ENCODE results near the gene GCAT.
A peak's percentile ranks its signal among the peaks of the same experiment; 100 is the strongest.

Gene GCAT

GRCh38 chr22:37771081-37771480 is 36.7 kb upstream of the GCAT start:
- no peak overlapping the region for H3K4me3 ChIP-seq (ENCODE audit: low read length)
- peaks cover 7% of the 10 kb centered on the region for H3K36me3 ChIP-seq (ENCODE audit: control insufficient read depth, insufficient read depth, low read length)
- no peaks in the 10 kb centered on the region for H3K4me1 ChIP-seq (ENCODE audit: control insufficient read depth, insufficient read depth, low read length)
- no peak overlapping the region for H3K9ac ChIP-seq (ENCODE audit: low read length)
- no peaks in the 10 kb centered on the region for H3K27me3 ChIP-seq (ENCODE audit: control insufficient read depth, insufficient read depth, low read length)
- H3K9me3 ChIP-seq (ENCODE audit: control insufficient read depth, low read length): no peaks in the 10 kb centered on the region

DNA sequence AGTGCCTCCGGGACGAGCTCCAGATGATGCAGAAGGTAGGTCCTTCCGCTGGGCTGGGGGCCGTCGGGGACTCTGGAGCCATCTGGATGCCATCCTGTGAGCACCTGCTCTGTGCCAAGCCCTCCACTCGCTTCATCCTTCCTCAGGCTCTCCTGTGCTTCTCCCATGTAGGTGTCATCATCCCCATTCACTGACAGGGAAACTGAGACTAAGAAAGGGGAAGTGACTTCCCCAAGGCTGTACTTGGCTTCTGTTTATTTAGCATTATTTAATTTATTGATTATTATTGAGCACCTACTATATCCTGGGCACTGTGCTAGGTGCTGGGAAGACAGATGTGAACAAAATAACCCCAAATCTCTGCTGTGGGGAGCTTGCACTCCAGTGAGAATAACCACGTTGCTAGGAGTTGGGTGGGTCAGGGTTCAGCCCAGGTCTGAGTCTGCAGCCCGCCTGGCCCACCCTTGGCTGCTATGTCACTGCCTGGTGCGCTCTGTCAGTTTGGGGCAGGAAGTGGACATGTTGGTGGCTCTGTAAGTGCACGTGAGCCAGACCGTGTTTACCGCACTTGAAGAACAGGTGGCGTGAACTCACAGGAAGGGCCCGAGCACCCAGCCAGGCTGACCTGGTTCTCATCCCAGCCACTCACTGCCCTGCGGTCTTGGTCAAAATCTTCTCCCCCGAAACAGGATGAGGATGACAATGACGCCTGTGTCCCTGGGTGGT is 35.9 kb upstream of the GCAT start:
- Histone ChIP-seq H3K4me3 (ENCODE audit: low read length) (no peak overlapping the region), H3K36me3 (ENCODE audit: control insufficient read depth, insufficient read depth, low read length) (peaks cover 4% of the 10 kb centered on the region), H3K4me1 (ENCODE audit: control insufficient read depth, insufficient read depth, low read length) (peaks cover 5% of the 10 kb centered on the region), H3K27me3 (ENCODE audit: control insufficient read depth, insufficient read depth, low read length) (no peaks in the 10 kb centered on the region), H3K9ac (ENCODE audit: low read length) (no peak overlapping the region), H3K9me3 (ENCODE audit: control insufficient read depth, low read length) (no peaks in the 10 kb centered on the region)

- Histone ChIP-seq H3K27me3 (ENCODE audit: control insufficient read depth, insufficient read depth, low read length) (no peaks in the 10 kb centered on the region), H3K4me1 (ENCODE audit: control insufficient read depth, insufficient read depth, low read length) (peaks cover 13% of the 10 kb centered on the region), H3K9me3 (ENCODE audit: control insufficient read depth, low read length) (no peaks in the 10 kb centered on the region), H3K9ac (ENCODE audit: low read length) (no peak overlapping the region), H3K4me3 (ENCODE audit: low read length) (no peak overlapping the region), H3K36me3 (ENCODE audit: control insufficient read depth, insufficient read depth, low read length) (peaks cover 4% of the 10 kb centered on the region)
Measured at GRCh38 chr22:37774728-37775127, 33.0 kb upstream of the GCAT start.

GRCh38 chr22:37775785-37776638 is 31.7 kb upstream of the GCAT start:
- Histone ChIP-seq H3K27me3 (ENCODE audit: control insufficient read depth, insufficient read depth, low read length) (no peaks in the 10 kb centered on the region), H3K9ac (ENCODE audit: low read length) (no peak overlapping the region), H3K4me3 (ENCODE audit: low read length) (no peak overlapping the region), H3K36me3 (ENCODE audit: control insufficient read depth, insufficient read depth, low read length) (peaks cover 4% of the 10 kb centered on the region), H3K4me1 (ENCODE audit: control insufficient read depth, insufficient read depth, low read length) (peaks cover 13% of the 10 kb centered on the region), H3K9me3 (ENCODE audit: control insufficient read depth, low read length) (no peaks in the 10 kb centered on the region)

- Histone ChIP-seq H3K9ac (ENCODE audit: low read length) (no peak overlapping the region), H3K36me3 (ENCODE audit: control insufficient read depth, insufficient read depth, low read length) (peaks cover 4% of the 10 kb centered on the region), H3K4me3 (ENCODE audit: low read length) (no peak overlapping the region), H3K4me1 (ENCODE audit: control insufficient read depth, insufficient read depth, low read length) (peaks cover 13% of the 10 kb centered on the region), H3K27me3 (ENCODE audit: control insufficient read depth, insufficient read depth, low read length) (no peaks in the 10 kb centered on the region), H3K9me3 (ENCODE audit: control insufficient read depth, low read length) (no peaks in the 10 kb centered on the region)
Measured at GRCh38 chr22:37776639-37777005, 31.1 kb upstream of the GCAT start.

GRCh38 chr22:37777122-37777687 is 30.5 kb upstream of the GCAT start:
- no peak overlapping the region for H3K9ac ChIP-seq (ENCODE audit: low read length)
- peaks cover 4% of the 10 kb centered on the region for H3K36me3 ChIP-seq (ENCODE audit: control insufficient read depth, insufficient read depth, low read length)
- no peaks in the 10 kb centered on the region for H3K9me3 ChIP-seq (ENCODE audit: control insufficient read depth, low read length)
- H3K27me3 ChIP-seq (ENCODE audit: control insufficient read depth, insufficient read depth, low read length): no peaks in the 10 kb centered on the region
- H3K4me1 ChIP-seq (ENCODE audit: control insufficient read depth, insufficient read depth, low read length): peaks cover 13% of the 10 kb centered on the region
- H3K4me3 ChIP-seq (ENCODE audit: low read length): no peak overlapping the region

GRCh38 chr22:37778370-37779009 is 29.2 kb upstream of the GCAT start:
- no peaks in the 10 kb centered on the region for H3K9me3 ChIP-seq (ENCODE audit: control insufficient read depth, low read length)

DNA sequence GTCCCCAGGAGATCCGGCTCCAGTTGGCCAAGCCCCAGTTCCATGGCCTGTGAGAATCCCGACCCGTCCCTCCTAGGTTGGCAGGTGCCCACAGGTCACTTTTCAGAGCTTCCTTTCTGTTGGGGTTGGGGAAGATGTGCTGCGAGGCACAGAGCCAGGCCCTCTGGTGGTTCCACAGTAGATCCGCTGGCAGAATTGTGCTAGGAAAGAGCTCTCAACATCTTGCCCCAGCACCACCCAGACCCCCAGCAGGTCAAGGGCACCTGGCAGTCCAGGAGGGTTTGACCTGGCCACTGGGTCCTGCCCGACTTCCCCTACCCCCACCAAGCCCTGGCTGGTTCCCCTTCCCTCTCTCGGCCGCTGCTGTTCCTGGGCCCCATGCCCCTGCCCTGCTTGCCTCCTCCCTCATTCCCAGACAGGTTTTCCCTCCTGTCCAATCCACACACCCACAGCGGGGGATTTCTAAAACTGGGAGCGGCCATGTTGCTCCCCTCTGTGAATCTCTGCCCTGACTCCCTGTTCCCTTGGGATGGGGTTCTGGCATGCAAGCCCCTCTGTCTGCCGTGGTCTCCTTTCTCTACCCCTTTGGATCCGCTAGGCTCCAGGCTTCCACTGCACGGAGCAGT is 26.2 kb upstream of the GCAT start:
- Histone ChIP-seq H3K27me3 (ENCODE audit: control insufficient read depth, insufficient read depth, low read length) (no peaks in the 10 kb centered on the region), H3K9me3 (ENCODE audit: control insufficient read depth, low read length) (no peaks in the 10 kb centered on the region), H3K9ac (ENCODE audit: low read length) (no peak overlapping the region), H3K4me3 (ENCODE audit: low read length) (no peak overlapping the region), H3K36me3 (ENCODE audit: control insufficient read depth, insufficient read depth, low read length) (no peaks in the 10 kb centered on the region), H3K4me1 (ENCODE audit: control insufficient read depth, insufficient read depth, low read length) (peaks cover 33% of the 10 kb centered on the region)

More at GRCh38 chr22:37778370-37779009, 29.2 kb upstream of the GCAT start:
- Histone ChIP-seq H3K4me1 (ENCODE audit: control insufficient read depth, insufficient read depth, low read length) (peaks cover 13% of the 10 kb centered on the region), H3K9ac (ENCODE audit: low read length) (no peak overlapping the region), H3K27me3 (ENCODE audit: control insufficient read depth, insufficient read depth, low read length) (no peaks in the 10 kb centered on the region), H3K4me3 (ENCODE audit: low read length) (no peak overlapping the region), H3K36me3 (ENCODE audit: control insufficient read depth, insufficient read depth, low read length) (no peaks in the 10 kb centered on the region)

DNA sequence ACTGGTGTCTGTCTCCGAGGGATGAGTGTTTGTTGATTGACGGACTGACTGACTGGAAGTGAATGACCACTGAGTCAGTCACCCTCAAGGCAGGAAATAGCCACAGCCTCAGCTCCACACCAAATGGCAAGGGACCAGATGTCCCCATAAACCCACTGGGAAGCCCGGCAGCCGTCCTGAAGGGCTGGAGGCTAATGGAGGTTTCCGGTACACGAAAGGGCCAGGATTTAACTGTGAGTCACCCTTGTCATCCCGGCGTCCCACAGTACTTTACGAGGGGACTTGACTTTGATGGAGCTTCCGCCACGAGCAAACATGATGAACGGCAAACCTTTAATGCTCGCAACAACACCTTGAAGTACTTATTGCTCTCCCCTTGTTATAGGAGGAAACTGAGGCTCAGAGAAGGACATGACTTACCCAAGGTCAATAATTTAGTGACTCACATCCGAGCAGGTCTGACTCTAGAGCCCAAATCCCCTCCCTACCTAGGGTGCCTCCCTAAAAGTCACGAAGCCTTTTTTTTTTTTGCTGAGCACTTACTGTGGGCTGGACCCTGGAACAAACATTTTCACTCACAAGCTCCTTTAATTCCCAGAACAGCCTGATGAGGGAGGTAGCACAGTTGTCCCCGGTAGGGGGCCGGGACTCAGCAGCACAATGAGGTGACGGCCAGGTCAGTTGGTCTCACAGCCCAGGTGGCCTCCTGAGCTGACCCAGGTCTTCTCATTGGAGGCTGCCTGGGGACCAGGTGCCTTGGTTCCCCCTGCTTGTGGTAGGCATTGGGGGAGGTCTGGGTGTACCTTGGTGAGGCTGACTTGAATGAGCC is 25.2 kb upstream of the GCAT start:
- no peaks in the 10 kb centered on the region for H3K9me3 ChIP-seq (ENCODE audit: control insufficient read depth, low read length)
- H3K9ac ChIP-seq (ENCODE audit: low read length): no peak overlapping the region
- H3K27me3 ChIP-seq (ENCODE audit: control insufficient read depth, insufficient read depth, low read length): no peaks in the 10 kb centered on the region
- no peak overlapping the region for H3K4me3 ChIP-seq (ENCODE audit: low read length)
- H3K4me1 ChIP-seq (ENCODE audit: control insufficient read depth, insufficient read depth, low read length): peaks cover 23% of the 10 kb centered on the region
- no peaks in the 10 kb centered on the region for H3K36me3 ChIP-seq (ENCODE audit: control insufficient read depth, insufficient read depth, low read length)

GRCh38 chr22:37784829-37785495 is 22.8 kb upstream of the GCAT start:
- Histone ChIP-seq H3K9ac (ENCODE audit: low read length) (peak overlapping the region; percentile 36), H3K27me3 (ENCODE audit: control insufficient read depth, insufficient read depth, low read length) (no peaks in the 10 kb centered on the region), H3K4me3 (ENCODE audit: low read length) (no peak overlapping the region), H3K4me1 (ENCODE audit: control insufficient read depth, insufficient read depth, low read length) (peaks cover 22% of the 10 kb centered on the region), H3K36me3 (ENCODE audit: control insufficient read depth, insufficient read depth, low read length) (no peaks in the 10 kb centered on the region), H3K9me3 (ENCODE audit: control insufficient read depth, low read length) (no peaks in the 10 kb centered on the region)

DNA sequence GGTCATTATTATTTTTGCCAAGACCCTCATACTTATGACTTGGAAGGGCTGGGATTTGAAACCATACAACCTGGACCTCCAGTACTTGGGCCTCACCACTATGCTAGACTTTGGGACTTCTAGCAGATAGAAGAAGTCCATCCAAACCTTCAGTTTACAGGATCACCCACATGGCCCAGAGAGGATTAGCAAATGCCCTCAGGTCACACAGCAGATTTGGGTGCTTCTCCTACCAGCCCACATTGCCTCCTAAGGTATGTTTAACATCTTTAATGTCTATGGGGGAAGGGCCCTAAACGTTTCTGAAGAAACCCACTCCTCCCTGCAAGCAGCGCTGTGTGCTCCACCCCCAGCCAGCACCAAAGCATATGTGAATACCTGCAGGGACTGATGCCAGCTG is 17.5 kb upstream of the GCAT start:
- Histone ChIP-seq H3K9me3 (ENCODE audit: control insufficient read depth, low read length) (no peaks in the 10 kb centered on the region), H3K27me3 (ENCODE audit: control insufficient read depth, insufficient read depth, low read length) (no peaks in the 10 kb centered on the region), H3K9ac (ENCODE audit: low read length) (no peak overlapping the region), H3K36me3 (ENCODE audit: control insufficient read depth, insufficient read depth, low read length) (no peaks in the 10 kb centered on the region), H3K4me1 (ENCODE audit: control insufficient read depth, insufficient read depth, low read length) (peaks cover 6% of the 10 kb centered on the region), H3K4me3 (ENCODE audit: low read length) (no peak overlapping the region)

Measured in mucosa of stomach (tissue), 1 donor.